ENCODE data around the gene TDG.

The TDG gene

GRCh38 chr12:103965590-103966504 lies at the start of gene TDG:
TSS of gene TDG (plus strand) at chr12:103965872. CDS start at chr12:103966038, 166 bp downstream.
- DNase-seq (ENCODE audit: low spot score in 2 of 2): peak; percentile 98
- in situ Hi-C loops (cut with MboI; ENCODE audit: low sequenced_read_pairs): no loop called here
- Histone ChIP-seq H3K36me3 (replicated peaks) (peaks cover 19% of the 10 kb centered on the region), H3K9me3 (no peaks in the 10 kb centered on the region), H3K4me3 (peak within 1 kb of the TSS; percentile 98), H3K27me3 (ENCODE audit: low read depth) (no peaks in the 10 kb centered on the region), H3K4me1 (peaks cover 7% of the 10 kb centered on the region)

DNA sequence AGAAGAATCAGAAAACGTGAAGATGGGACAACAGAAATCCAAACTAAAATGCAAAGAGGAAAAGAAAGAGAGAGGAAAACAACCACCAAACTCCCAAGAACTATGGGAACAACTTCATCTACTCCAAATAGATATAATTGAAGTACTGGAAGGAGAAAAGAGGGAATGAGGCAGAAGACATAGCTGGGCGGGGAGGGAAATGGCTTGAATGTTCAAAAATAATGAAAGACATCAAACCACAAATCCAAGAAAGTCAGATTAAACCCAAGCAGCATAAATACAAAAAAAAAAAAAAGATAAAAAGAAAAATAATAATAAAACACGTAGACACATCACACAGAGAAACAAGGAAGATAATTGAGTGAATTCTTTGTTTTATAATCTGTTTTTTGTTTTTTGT lies 47.8 kb upstream of the TDG start:
- Histone ChIP-seq H3K4me1 (no peaks in the 10 kb centered on the region), H3K9me3 (no peaks in the 10 kb centered on the region), H3K4me3 (no peak overlapping the region), H3K36me3 (replicated peaks) (no peaks in the 10 kb centered on the region), H3K27me3 (ENCODE audit: low read depth) (peaks cover 3% of the 10 kb centered on the region; the same call in 1 of the 2 replicates)
- in situ Hi-C loops (cut with MboI; ENCODE audit: low sequenced_read_pairs): no loop called here
- DNase-seq (ENCODE audit: low spot score in 2 of 2): no peak

DNA sequence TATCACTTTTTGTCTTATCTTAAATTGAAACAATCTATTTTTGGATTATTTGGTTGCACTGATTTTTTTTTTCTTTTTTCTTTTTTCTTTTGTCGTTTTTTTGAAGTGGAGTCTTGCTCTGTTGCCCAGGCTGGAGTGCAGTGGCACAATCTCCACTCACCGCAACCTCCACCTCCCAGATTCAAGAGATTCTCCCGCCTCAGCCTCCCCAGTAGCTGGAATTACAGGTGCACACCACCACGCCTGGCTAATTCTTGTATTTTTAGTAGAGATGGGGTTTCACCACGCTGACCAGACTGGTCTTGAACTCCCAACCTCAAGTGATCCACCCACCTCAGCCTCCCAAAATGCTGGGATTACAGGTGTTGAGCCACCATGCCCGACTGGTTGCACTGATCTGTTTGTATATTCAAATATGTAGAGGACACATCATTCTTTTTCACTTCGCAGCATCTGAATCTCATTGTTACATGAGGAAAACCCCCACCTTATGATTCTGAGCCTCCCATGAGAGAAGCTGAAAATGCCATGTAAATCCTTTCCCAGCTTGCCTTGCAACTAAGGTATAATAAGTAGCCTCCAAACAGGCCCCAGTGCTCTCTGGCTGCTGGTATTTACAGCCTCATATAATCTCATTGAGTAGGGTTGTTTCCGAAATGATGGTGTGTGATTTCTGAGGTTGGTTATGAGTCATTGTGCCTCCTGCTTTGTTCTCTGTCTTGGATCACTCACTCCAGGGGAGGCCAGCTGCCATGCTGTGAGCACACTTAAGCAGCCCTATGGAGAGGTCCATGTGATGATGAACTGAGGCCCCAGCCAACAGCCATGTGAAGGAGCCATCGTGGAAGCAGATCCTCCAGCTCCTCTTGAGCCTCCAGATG lies 40.7 kb upstream of the TDG start:
- Histone ChIP-seq H3K36me3 (replicated peaks) (no peaks in the 10 kb centered on the region), H3K4me3 (no peak overlapping the region), H3K4me1 (peaks cover 6% of the 10 kb centered on the region), H3K9me3 (no peaks in the 10 kb centered on the region), H3K27me3 (ENCODE audit: low read depth) (no peaks in the 10 kb centered on the region)
- no peak for DNase-seq (ENCODE audit: low spot score in 2 of 2)
- in situ Hi-C loops (cut with MboI; ENCODE audit: low sequenced_read_pairs): no loop called here

DNA sequence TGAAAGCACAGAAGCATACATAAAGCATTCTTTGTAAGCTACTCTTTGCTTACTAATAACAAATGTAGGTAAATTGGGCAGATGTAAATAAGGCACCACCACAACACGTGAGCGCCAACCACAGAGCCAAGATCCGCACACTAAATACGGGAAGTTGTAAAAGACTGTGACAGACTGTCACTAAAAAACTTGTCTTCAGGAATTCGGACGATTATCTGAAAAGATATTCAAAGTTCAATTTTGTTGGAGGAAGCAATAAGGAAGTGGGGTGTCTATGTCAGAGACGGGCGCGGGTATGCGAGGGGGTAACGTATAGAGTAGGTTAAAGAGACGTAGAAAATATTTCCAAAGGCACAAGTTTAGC lies 37.0 kb upstream of the TDG start:
- Histone ChIP-seq H3K27me3 (ENCODE audit: low read depth) (no peaks in the 10 kb centered on the region), H3K36me3 (replicated peaks) (peaks cover 33% of the 10 kb centered on the region), H3K4me3 (peak overlapping the region; percentile 48), H3K9me3 (no peaks in the 10 kb centered on the region), H3K4me1 (peaks cover 22% of the 10 kb centered on the region)
- in situ Hi-C loops (cut with MboI; ENCODE audit: low sequenced_read_pairs): no loop called here
- no peak for DNase-seq (ENCODE audit: low spot score in 2 of 2)

GRCh38 chr12:103929046-103929783 lies 36.5 kb upstream of the TDG start:
- Histone ChIP-seq H3K4me1 (peaks cover 23% of the 10 kb centered on the region), H3K4me3 (peak overlapping the region; percentile 48), H3K27me3 (ENCODE audit: low read depth) (no peaks in the 10 kb centered on the region), H3K36me3 (replicated peaks) (peaks cover 39% of the 10 kb centered on the region), H3K9me3 (no peaks in the 10 kb centered on the region)
- peak; percentile 86 to 89 for DNase-seq (ENCODE audit: low spot score in 2 of 2)
- in situ Hi-C loops (cut with MboI; ENCODE audit: low sequenced_read_pairs): no loop called here

DNA sequence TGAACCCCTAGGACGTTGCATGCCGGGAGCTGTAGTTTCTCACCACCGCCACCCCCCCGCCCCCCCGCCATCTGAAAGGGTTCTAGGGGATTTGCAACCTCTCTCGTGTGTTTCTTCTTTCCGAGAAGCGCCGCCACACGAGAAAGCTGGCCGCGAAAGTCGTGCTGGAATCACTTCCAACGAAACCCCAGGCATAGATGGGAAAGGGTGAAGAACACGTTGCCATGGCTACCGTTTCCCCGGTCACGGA lies 36.0 kb upstream of the TDG start:
- Histone ChIP-seq H3K9me3 (no peaks in the 10 kb centered on the region), H3K36me3 (replicated peaks) (peaks cover 44% of the 10 kb centered on the region), H3K27me3 (ENCODE audit: low read depth) (no peaks in the 10 kb centered on the region), H3K4me1 (peaks cover 23% of the 10 kb centered on the region), H3K4me3 (peak overlapping the region; percentile 48)
- in situ Hi-C loops (cut with MboI; ENCODE audit: low sequenced_read_pairs): no loop called here
- DNase-seq (ENCODE audit: low spot score in 2 of 2): no peak

GRCh38 chr12:103930034-103930786 lies 35.5 kb upstream of the TDG start, which contains the start of gene HSP90B1:
TSS of gene HSP90B1 (plus strand) at chr12:103930410. CDS start at chr12:103930516, 106 bp downstream.
- in situ Hi-C loops (cut with MboI; ENCODE audit: low sequenced_read_pairs): no loop called here
- H3K4me3 ChIP-seq: peak within 1 kb of the TSS; percentile 94
- H3K36me3 ChIP-seq (replicated peaks): peaks cover 49% of the 10 kb centered on the region
- peaks cover 23% of the 10 kb centered on the region for H3K4me1 ChIP-seq
- H3K9me3 ChIP-seq: no peaks in the 10 kb centered on the region
- peak; percentile 99 to 100 for DNase-seq (ENCODE audit: low spot score in 2 of 2)
- no peaks in the 10 kb centered on the region for H3K27me3 ChIP-seq (ENCODE audit: low read depth)

DNA sequence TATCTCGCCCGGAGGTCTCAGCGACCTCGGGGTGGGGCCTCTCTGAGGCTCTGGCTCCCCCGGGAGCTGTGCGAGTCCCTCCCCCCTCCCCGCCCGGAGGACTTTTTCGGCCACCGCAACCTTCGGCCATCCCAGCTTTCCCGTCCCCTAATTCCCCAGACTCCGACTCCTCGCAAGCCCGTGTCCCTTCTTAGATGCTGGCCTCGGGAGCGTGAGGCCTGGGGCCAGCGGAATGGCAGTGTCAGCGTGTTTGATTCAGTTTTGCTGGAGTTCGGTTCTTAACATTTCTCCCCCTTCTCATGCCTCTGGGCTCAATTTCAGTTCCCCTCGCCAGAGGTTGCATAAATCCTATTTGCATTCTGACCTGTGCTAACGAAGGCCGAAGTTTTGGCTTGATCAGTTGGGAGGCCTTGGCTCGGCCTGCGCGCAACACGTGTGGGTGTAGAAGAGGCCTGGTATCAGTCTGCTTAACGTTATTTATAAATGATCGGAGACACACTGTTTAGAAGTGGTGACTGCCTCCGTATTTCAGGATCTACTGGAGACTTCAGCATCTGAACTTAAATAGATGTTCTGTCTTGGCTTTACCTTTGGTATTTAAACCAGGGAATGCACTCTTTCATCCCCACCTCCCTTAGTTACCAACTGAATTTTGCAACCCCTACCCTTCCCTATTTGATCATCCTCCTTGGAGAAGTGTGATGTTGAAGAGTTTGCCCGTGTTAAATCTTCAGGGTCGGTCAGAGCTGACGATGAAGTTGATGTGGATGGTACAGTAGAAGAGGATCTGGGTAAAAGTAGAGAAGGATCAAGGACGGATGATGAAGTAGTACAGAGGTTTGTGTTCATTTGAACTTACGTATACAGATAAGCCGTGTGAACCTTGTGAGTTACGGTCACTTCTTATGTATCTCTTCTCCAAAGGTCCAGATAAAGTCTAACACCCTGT lies 34.6 kb upstream of the TDG start:
- Histone ChIP-seq H3K27me3 (ENCODE audit: low read depth) (no peaks in the 10 kb centered on the region), H3K9me3 (no peaks in the 10 kb centered on the region), H3K4me3 (peak overlapping the region; percentile 94), H3K36me3 (replicated peaks) (peaks cover 57% of the 10 kb centered on the region), H3K4me1 (peaks cover 26% of the 10 kb centered on the region)
- peak in 1 of 2 experiments; percentile 39 for DNase-seq (ENCODE audit: low spot score in 2 of 2)
- in situ Hi-C loops (cut with MboI; ENCODE audit: low sequenced_read_pairs): no loop called here

DNA sequence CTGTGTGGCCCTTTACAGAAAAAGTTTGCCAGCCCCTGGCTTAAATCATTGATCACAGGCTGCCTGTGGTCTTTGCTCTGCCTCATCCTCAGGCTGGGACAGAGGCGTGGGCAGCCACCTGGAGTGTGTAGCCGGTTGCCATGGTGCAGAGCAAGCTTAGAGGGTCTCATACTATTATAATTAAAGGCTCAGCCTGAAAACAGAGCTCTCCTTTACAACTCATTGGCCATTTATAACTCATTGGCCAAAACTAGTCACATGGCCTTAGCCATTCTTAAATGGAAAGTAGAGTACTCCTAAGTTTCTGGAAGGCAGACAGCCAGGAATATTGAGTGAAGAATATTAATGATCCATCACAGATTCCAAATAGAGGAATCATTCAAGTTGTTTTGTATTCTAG lies 32.4 kb upstream of the TDG start:
- peak; percentile 19 to 57 for DNase-seq (ENCODE audit: low spot score in 2 of 2)
- H3K4me1 ChIP-seq: peaks cover 26% of the 10 kb centered on the region
- H3K27me3 ChIP-seq (ENCODE audit: low read depth): no peaks in the 10 kb centered on the region

GRCh38 chr12:103936679-103937078 lies 29.0 kb upstream of the TDG start:
- no peak for DNase-seq (ENCODE audit: low spot score in 2 of 2)
- peaks cover 100% of the 10 kb centered on the region for H3K36me3 ChIP-seq (replicated peaks)

More for the DNA sequence above, 32.4 kb upstream of the TDG start:
- in situ Hi-C loops (cut with MboI; ENCODE audit: low sequenced_read_pairs): no loop called here
- Histone ChIP-seq H3K36me3 (replicated peaks) (peaks cover 79% of the 10 kb centered on the region), H3K4me3 (no peak overlapping the region; the same call in 1 of the 2 replicates), H3K9me3 (no peaks in the 10 kb centered on the region)

DNA sequence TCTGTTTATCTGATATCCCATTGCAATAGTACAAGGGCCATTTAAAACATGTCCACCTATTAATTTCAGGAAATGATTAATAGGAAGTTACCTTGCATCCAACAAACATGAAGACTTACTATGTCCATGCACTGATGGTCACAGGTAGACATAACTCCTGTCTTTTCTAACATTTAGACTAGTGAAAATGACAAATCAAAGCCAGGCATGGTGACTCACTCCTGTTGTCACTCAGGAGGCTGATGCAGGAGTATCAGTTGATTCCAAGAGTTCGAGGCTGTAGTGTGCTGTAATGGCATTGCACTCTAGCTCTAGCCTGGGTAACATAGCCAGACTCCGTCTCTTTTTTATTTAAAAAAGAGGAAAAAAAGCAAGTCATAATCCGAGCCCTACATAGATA lies 20.7 kb upstream of the TDG start:
- Histone ChIP-seq H3K9me3 (no peaks in the 10 kb centered on the region), H3K4me1 (no peaks in the 10 kb centered on the region), H3K36me3 (replicated peaks) (peaks cover 97% of the 10 kb centered on the region), H3K4me3 (no peak overlapping the region), H3K27me3 (ENCODE audit: low read depth) (no peaks in the 10 kb centered on the region)
- no peak for DNase-seq (ENCODE audit: low spot score in 2 of 2)
- in situ Hi-C loops (cut with MboI; ENCODE audit: low sequenced_read_pairs): no loop called here

More at GRCh38 chr12:103936679-103937078, 29.0 kb upstream of the TDG start:
- in situ Hi-C loops (cut with MboI; ENCODE audit: low sequenced_read_pairs): no loop called here
- no peak overlapping the region for H3K4me3 ChIP-seq
- H3K27me3 ChIP-seq (ENCODE audit: low read depth): no peaks in the 10 kb centered on the region
- peaks cover 20% of the 10 kb centered on the region for H3K4me1 ChIP-seq
- no peaks in the 10 kb centered on the region for H3K9me3 ChIP-seq

DNA sequence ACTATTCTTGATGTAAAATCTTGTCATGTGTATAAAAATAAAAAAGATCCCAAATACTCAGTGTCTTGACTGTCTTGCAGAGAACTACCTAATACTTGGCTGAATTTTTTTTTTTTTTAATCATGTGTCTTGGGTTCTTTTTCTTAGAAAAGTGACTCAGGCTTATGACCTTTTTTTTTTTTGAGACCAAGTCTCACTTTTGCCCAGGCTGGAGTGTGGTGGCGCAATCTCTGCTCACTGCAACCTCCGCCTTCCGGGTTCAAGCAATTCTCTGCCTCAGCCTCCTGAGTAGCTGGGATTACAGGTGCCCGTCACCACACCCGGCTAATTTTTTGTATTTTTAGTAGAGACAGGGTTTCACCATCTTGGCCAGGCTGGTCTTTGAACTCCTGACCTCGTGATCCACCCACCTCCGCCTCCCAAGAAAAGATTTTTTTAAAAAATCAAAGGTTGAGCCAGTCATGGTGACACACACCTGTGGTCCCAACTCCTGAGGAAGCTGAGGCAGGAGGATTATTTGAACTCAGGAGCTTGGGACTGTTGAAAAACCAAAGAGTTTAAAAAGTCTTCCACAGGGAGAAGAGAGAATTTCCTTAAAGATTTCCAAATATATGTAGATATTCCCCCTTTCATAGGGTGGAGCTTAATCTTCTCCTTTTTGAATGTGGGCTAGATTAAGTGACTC lies 17.7 kb upstream of the TDG start:
- no peak for DNase-seq (ENCODE audit: low spot score in 2 of 2)
- H3K9me3 ChIP-seq: no peaks in the 10 kb centered on the region; the same call in 1 of the 2 replicates
- H3K36me3 ChIP-seq (replicated peaks): peaks cover 97% of the 10 kb centered on the region
- H3K4me1 ChIP-seq: no peaks in the 10 kb centered on the region
- in situ Hi-C loops (cut with MboI; ENCODE audit: low sequenced_read_pairs): no loop called here
- no peak overlapping the region for H3K4me3 ChIP-seq
- H3K27me3 ChIP-seq (ENCODE audit: low read depth): no peaks in the 10 kb centered on the region
